ENCODE data around the gene DCLK1.

DNA sequence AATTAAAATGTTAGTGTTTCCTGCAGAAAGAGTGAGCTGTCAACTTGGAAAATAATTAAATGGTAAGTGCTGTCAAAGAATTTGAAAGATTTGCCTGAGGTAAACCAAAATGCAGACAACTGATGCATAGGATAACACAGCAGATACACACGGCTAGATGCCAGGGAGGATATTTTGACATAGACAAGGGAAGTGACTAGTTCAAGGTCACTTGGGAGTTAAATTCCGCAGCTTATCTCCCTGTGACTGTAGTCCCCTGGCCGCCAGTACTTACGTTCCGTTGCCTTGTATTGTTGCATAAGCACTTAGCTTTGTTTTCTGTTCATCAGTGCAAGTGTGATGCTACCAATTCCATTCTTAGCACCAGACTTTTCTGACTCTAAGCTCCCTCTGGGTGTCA lies 407.4 kb downstream of the DCLK1 start:
- TF ChIP-seq, protein P1, sequence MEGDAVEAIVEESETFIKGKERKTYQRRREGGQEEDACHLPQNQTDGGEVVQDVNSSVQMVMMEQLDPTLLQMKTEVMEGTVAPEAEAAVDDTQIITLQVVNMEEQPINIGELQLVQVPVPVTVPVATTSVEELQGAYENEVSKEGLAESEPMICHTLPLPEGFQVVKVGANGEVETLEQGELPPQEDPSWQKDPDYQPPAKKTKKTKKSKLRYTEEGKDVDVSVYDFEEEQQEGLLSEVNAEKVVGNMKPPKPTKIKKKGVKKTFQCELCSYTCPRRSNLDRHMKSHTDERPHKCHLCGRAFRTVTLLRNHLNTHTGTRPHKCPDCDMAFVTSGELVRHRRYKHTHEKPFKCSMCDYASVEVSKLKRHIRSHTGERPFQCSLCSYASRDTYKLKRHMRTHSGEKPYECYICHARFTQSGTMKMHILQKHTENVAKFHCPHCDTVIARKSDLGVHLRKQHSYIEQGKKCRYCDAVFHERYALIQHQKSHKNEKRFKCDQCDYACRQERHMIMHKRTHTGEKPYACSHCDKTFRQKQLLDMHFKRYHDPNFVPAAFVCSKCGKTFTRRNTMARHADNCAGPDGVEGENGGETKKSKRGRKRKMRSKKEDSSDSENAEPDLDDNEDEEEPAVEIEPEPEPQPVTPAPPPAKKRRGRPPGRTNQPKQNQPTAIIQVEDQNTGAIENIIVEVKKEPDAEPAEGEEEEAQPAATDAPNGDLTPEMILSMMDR (IDR thresholded peaks at IDR 0.05), result no peak
- no peak for TF ChIP-seq EP300 (IDR thresholded peaks at IDR 0.05)
